Measurements from ENCODE around the gene PCBP3.
"Not testable (repeated sequence)": the region's sequence is repeated elsewhere in the genome, so short reads cannot be mapped to it uniquely, and the experiment has no call there.

PCBP3 gene

GRCh38 chr21:45961408-45961807 lies 317.9 kb downstream of the PCBP3 start:
- DNase-seq; H3K23ac ChIP-seq (ENCODE audit: low read length); H2AK5ac ChIP-seq (ENCODE audit: low read length); H3K36me3 ChIP-seq (ENCODE audit: control insufficient read depth in 1 of 2, insufficient read depth in 2 of 2, low read length in 2 of 2); H2BK12ac ChIP-seq (ENCODE audit: low read length); H3K79me2 ChIP-seq (ENCODE audit: control insufficient read depth, insufficient read depth, low read length, poor library complexity); H3K18ac ChIP-seq (ENCODE audit: low read length); H3K9ac ChIP-seq (ENCODE audit: low read length); H3K4me2 ChIP-seq (ENCODE audit: low read length); H4K12ac ChIP-seq (ENCODE audit: low read depth, low read length); H3K79me1 ChIP-seq (ENCODE audit: low read length); H2BK120ac ChIP-seq (ENCODE audit: insufficient read depth, low read length, poor library complexity); H2AFZ ChIP-seq (ENCODE audit: insufficient read depth, low read length, poor library complexity); H3K27ac ChIP-seq (ENCODE audit: low read depth, low read length); H3K14ac ChIP-seq (ENCODE audit: low read length); H3K27me3 ChIP-seq (ENCODE audit: insufficient read depth, low read length); H3K4ac ChIP-seq (ENCODE audit: low read depth, low read length); H3K4me1 ChIP-seq (ENCODE audit: control insufficient read depth in 1 of 2, insufficient read depth in 2 of 2, low read length in 2 of 2); H4K8ac ChIP-seq (ENCODE audit: low read depth, low read length); H2BK5ac ChIP-seq (ENCODE audit: low read depth, low read length, poor library complexity); H3K4me3 ChIP-seq (ENCODE audit: low read depth, low read length); H4K91ac ChIP-seq (ENCODE audit: low read depth, low read length): not testable (repeated sequence)
- WGBS (ENCODE audit: extremely low coverage, insufficient coverage, insufficient read length) = no CpG with 5 or more reads among the region's 2 CpGs
- H3K9me3 ChIP-seq (ENCODE audit: insufficient read depth, low read depth, low read length) = peaks cover 22% of the 10 kb centered on the region

- no peak overlapping the region for H3K18ac ChIP-seq (ENCODE audit: low read length)
- no peak overlapping the region for H2BK5ac ChIP-seq (ENCODE audit: low read depth, low read length, poor library complexity)
- H3K4me1 ChIP-seq (ENCODE audit: control insufficient read depth in 1 of 2, insufficient read depth in 2 of 2, low read length in 2 of 2) = no peaks in the 10 kb centered on the region
- H3K4me3 ChIP-seq (ENCODE audit: low read depth, low read length) = no peak overlapping the region
- no peaks in the 10 kb centered on the region for H3K27me3 ChIP-seq (ENCODE audit: insufficient read depth, low read length)
- H2AFZ ChIP-seq (ENCODE audit: insufficient read depth, low read length, poor library complexity) = no peak overlapping the region
- H3K27ac ChIP-seq (ENCODE audit: low read depth, low read length) = no peak overlapping the region
- H4K8ac ChIP-seq (ENCODE audit: low read depth, low read length) = no peak overlapping the region
- H2AK5ac ChIP-seq (ENCODE audit: low read length) = no peak overlapping the region
- H3K79me1 ChIP-seq (ENCODE audit: low read length) = no peaks in the 10 kb centered on the region
- DNase-seq = no peak
- no peaks in the 10 kb centered on the region for H3K79me2 ChIP-seq (ENCODE audit: control insufficient read depth, insufficient read depth, low read length, poor library complexity)
- no peak overlapping the region for H4K12ac ChIP-seq (ENCODE audit: low read depth, low read length)
- no CpG with 5 or more reads among the region's 4 CpGs for WGBS (ENCODE audit: extremely low coverage, insufficient coverage, insufficient read length)
- H3K14ac ChIP-seq (ENCODE audit: low read length) = no peak overlapping the region
- no peak overlapping the region for H3K23ac ChIP-seq (ENCODE audit: low read length)
- no peak overlapping the region for H3K9ac ChIP-seq (ENCODE audit: low read length)
- no peak overlapping the region for H4K91ac ChIP-seq (ENCODE audit: low read depth, low read length)
- H3K9me3 ChIP-seq (ENCODE audit: insufficient read depth, low read depth, low read length) = peaks cover 20% of the 10 kb centered on the region
- H3K4ac ChIP-seq (ENCODE audit: low read depth, low read length) = no peak overlapping the region
- H3K36me3 ChIP-seq (ENCODE audit: control insufficient read depth in 1 of 2, insufficient read depth in 2 of 2, low read length in 2 of 2) = no peaks in the 10 kb centered on the region
- no peak overlapping the region for H3K4me2 ChIP-seq (ENCODE audit: low read length)
- no peak overlapping the region for H2BK12ac ChIP-seq (ENCODE audit: low read length)
- no peak overlapping the region for H2BK120ac ChIP-seq (ENCODE audit: insufficient read depth, low read length, poor library complexity)
Observed at GRCh38 chr21:45962531-45963231, 319.2 kb downstream of the PCBP3 start.

DNA sequence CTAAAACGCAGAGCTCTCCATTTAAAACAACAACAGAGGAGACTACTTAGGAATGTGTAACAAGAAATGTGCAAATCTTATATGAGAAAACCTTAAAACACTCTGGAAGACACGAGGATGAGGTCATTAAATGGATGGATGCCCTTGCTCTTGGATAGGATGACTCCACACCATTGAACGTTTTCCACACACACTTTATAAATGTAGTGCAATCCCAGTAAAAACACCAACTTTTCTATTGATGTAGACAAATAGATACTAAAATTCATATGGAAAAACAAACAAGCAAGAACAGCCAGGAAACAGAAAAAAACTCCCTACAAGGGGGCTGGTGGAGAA lies 319.7 kb downstream of the PCBP3 start:
- H3K79me1 ChIP-seq (ENCODE audit: low read length) = no peaks in the 10 kb centered on the region
- H2BK12ac ChIP-seq (ENCODE audit: low read length) = no peak overlapping the region

DNA sequence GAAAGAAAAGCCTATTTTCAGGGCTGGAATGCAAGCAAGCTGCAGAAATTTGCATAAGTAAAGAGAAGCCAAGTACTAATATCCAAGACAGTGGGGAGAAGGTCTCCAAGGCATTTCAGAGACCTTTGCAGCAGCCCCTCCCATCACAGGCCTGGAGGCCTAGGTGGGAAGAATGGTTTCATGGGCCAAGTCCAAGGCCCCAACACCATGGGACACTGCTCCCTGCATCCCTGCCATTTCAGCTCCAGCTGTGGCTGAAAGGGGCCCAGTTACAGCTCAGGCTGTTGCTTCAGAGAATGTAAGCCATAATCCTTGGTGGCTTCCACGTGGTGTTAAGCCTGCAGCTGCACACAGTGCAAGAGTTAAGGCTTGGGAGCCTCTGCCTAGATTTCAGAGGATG lies 321.1 kb downstream of the PCBP3 start:
- H2BK5ac ChIP-seq (ENCODE audit: low read depth, low read length, poor library complexity) = no peak overlapping the region
- no peak overlapping the region for H3K14ac ChIP-seq (ENCODE audit: low read length)
- H3K4me2 ChIP-seq (ENCODE audit: low read length) = no peak overlapping the region
- H4K12ac ChIP-seq (ENCODE audit: low read depth, low read length) = no peak overlapping the region
- H3K9me3 ChIP-seq (ENCODE audit: insufficient read depth, low read depth, low read length) = peaks cover 16% of the 10 kb centered on the region
- no peaks in the 10 kb centered on the region for H3K79me1 ChIP-seq (ENCODE audit: low read length)
- H3K4me3 ChIP-seq (ENCODE audit: low read depth, low read length) = no peak overlapping the region
- H3K79me2 ChIP-seq (ENCODE audit: control insufficient read depth, insufficient read depth, low read length, poor library complexity) = no peaks in the 10 kb centered on the region
- no peak overlapping the region for H3K4ac ChIP-seq (ENCODE audit: low read depth, low read length)
- H2BK120ac ChIP-seq (ENCODE audit: insufficient read depth, low read length, poor library complexity) = no peak overlapping the region
- H3K9ac ChIP-seq (ENCODE audit: low read length) = no peak overlapping the region
- no peak overlapping the region for H4K91ac ChIP-seq (ENCODE audit: low read depth, low read length)
- H2AFZ ChIP-seq (ENCODE audit: insufficient read depth, low read length, poor library complexity) = no peak overlapping the region
- WGBS (ENCODE audit: extremely low coverage, insufficient coverage, insufficient read length) = no CpG with 5 or more reads among the region's 1 CpG
- no peak overlapping the region for H3K18ac ChIP-seq (ENCODE audit: low read length)
- H3K23ac ChIP-seq (ENCODE audit: low read length) = no peak overlapping the region
- H2AK5ac ChIP-seq (ENCODE audit: low read length) = no peak overlapping the region
- no peaks in the 10 kb centered on the region for H3K36me3 ChIP-seq (ENCODE audit: control insufficient read depth in 1 of 2, insufficient read depth in 2 of 2, low read length in 2 of 2)
- H3K4me1 ChIP-seq (ENCODE audit: control insufficient read depth in 1 of 2, insufficient read depth in 2 of 2, low read length in 2 of 2) = no peaks in the 10 kb centered on the region
- H3K27me3 ChIP-seq (ENCODE audit: insufficient read depth, low read length) = no peaks in the 10 kb centered on the region
- no peak overlapping the region for H3K27ac ChIP-seq (ENCODE audit: low read depth, low read length)
- no peak overlapping the region for H4K8ac ChIP-seq (ENCODE audit: low read depth, low read length)
- DNase-seq = no peak
- H2BK12ac ChIP-seq (ENCODE audit: low read length) = no peak overlapping the region

More for the DNA sequence above, 319.7 kb downstream of the PCBP3 start:
- H3K14ac ChIP-seq (ENCODE audit: low read length) = no peak overlapping the region
- no peak overlapping the region for H2BK5ac ChIP-seq (ENCODE audit: low read depth, low read length, poor library complexity)
- H3K4ac ChIP-seq (ENCODE audit: low read depth, low read length) = no peak overlapping the region
- no peak overlapping the region for H3K18ac ChIP-seq (ENCODE audit: low read length)
- H3K4me3 ChIP-seq (ENCODE audit: low read depth, low read length) = no peak overlapping the region
- no peaks in the 10 kb centered on the region for H3K27me3 ChIP-seq (ENCODE audit: insufficient read depth, low read length)
- no peak overlapping the region for H4K8ac ChIP-seq (ENCODE audit: low read depth, low read length)
- no peak overlapping the region for H4K12ac ChIP-seq (ENCODE audit: low read depth, low read length)
- H3K36me3 ChIP-seq (ENCODE audit: control insufficient read depth in 1 of 2, insufficient read depth in 2 of 2, low read length in 2 of 2) = no peaks in the 10 kb centered on the region
- H3K4me2 ChIP-seq (ENCODE audit: low read length) = no peak overlapping the region
- no peak overlapping the region for H3K9ac ChIP-seq (ENCODE audit: low read length)
- H3K79me2 ChIP-seq (ENCODE audit: control insufficient read depth, insufficient read depth, low read length, poor library complexity) = no peaks in the 10 kb centered on the region
- WGBS (ENCODE audit: extremely low coverage, insufficient coverage, insufficient read length) = no CpG with 5 or more reads among the region's 3 CpGs
- H4K91ac ChIP-seq (ENCODE audit: low read depth, low read length) = no peak overlapping the region
- no peak overlapping the region for H2AFZ ChIP-seq (ENCODE audit: insufficient read depth, low read length, poor library complexity)
- no peak overlapping the region for H2BK120ac ChIP-seq (ENCODE audit: insufficient read depth, low read length, poor library complexity)
- H3K9me3 ChIP-seq (ENCODE audit: insufficient read depth, low read depth, low read length) = peaks cover 20% of the 10 kb centered on the region
- H3K27ac ChIP-seq (ENCODE audit: low read depth, low read length) = no peak overlapping the region
- no peak overlapping the region for H3K23ac ChIP-seq (ENCODE audit: low read length)
- no peak for DNase-seq
- no peak overlapping the region for H2AK5ac ChIP-seq (ENCODE audit: low read length)
- no peaks in the 10 kb centered on the region for H3K4me1 ChIP-seq (ENCODE audit: control insufficient read depth in 1 of 2, insufficient read depth in 2 of 2, low read length in 2 of 2)
